K562 (cell line): ENCODE measurements around the gene NQO2. TPM values are rescaled to one million over a fixed set of nuclear protein-coding genes. Genes with fewer than 3 reads are reported as not detected.

Experiments used
- ATF6 ChIP-seq: sonication (generic); formaldehyde crosslinking; IDR thresholded peaks from 2 replicates; pipeline ENCODE4 v1.4.0; 2020; ENCODE audit warnings: mild to moderate bottlenecking, missing genetic modification reagents
- CTCFL ChIP-seq: IDR thresholded peaks from 2 replicates; pipeline ENCODE4 v1.6.1; 2011; ENCODE audit warnings: borderline replicate concordance, low read depth, mild to moderate bottlenecking, moderate library complexity, low read length; ENCODE audit not compliant: insufficient read depth, poor library complexity, severe bottlenecking
- ELF4 ChIP-seq: fragments of 450-650 bp; formaldehyde crosslinking; IDR thresholded peaks from 2 replicates; pipeline ENCODE4 v1.4.0; 2022; ENCODE audit warnings: missing genetic modification characterization
- ELK3 ChIP-seq: fragments of 450-650 bp; formaldehyde crosslinking; IDR thresholded peaks from 2 replicates; pipeline ENCODE4 v1.4.0; 2020; ENCODE audit warnings: mild to moderate bottlenecking
- HDAC8 ChIP-seq: fragments of 450-650 bp; IDR thresholded peaks from 2 replicates; pipeline ENCODE4 v1.6.1; 2016; ENCODE audit warnings: mild to moderate bottlenecking, missing genetic modification characterization, moderate library complexity, missing compliant biosample characterization
- ILF3 ChIP-seq: fragments of 450-650 bp; IDR thresholded peaks from 2 replicates; pipeline ENCODE4 v1.6.1; 2018; ENCODE audit warnings: antibody characterized with exemption, mild to moderate bottlenecking, moderate library complexity, borderline replicate concordance
- IRF9 ChIP-seq: fragments of 450-650 bp; IDR thresholded peaks from 2 replicates; pipeline ENCODE4 v1.6.1; 2016; ENCODE audit warnings: missing biosample characterization, missing genetic modification characterization
- KLF1 ChIP-seq: fragments of 450-650 bp; IDR thresholded peaks from 2 replicates; pipeline ENCODE4 v1.6.1; 2016; ENCODE audit warnings: missing genetic modification characterization, missing compliant biosample characterization
- MXI1 ChIP-seq: IDR thresholded peaks from 2 replicates; pipeline ENCODE4 v1.6.1; 2011; ENCODE audit warnings: low read depth, mild to moderate bottlenecking, improper control_type of control experiment, low read length
- SMAD3 ChIP-seq: fragments of 450-650 bp; formaldehyde crosslinking; conservative IDR thresholded peaks from 2 replicates; pipeline ENCODE4 v1.4.0; 2020; ENCODE audit warnings: mild to moderate bottlenecking
- SMARCA4 ChIP-seq: fragments of 450-650 bp; IDR thresholded peaks from 2 replicates; pipeline ENCODE4 v1.6.1; 2016
- SUPT5H ChIP-seq: fragments of 450-650 bp; IDR thresholded peaks from 2 replicates; pipeline ENCODE4 v1.6.1; 2016
- TAF9B ChIP-seq: fragments of 450-650 bp; IDR thresholded peaks from 2 replicates; pipeline ENCODE4 v1.6.1; 2018; ENCODE audit warnings: mild to moderate bottlenecking; ENCODE audit not compliant: partially characterized antibody
- ZBTB17 ChIP-seq: fragments of 450-650 bp; formaldehyde crosslinking; IDR thresholded peaks from 2 replicates; pipeline ENCODE4 v1.4.0; 2020; ENCODE audit warnings: mild to moderate bottlenecking
- ZC3H4 ChIP-seq: sonication (generic); formaldehyde crosslinking; IDR thresholded peaks from 2 replicates; pipeline ENCODE4 v1.9.0; 2021; ENCODE audit warnings: missing genetic modification reagents, borderline replicate concordance
- ZC3H8 ChIP-seq: fragments of 450-650 bp; IDR thresholded peaks from 2 replicates; pipeline ENCODE4 v1.6.1; 2017
- ZNF134 ChIP-seq: fragments of 250-450 bp; sonication (Bioruptor Pico); conservative IDR thresholded peaks from 2 replicates; pipeline ENCODE4 v1.4.0; 2020
- ZNF253 ChIP-seq: fragments of 250-450 bp; sonication (Bioruptor Pico); conservative IDR thresholded peaks from 2 replicates; pipeline ENCODE4 v1.6.1; 2021; ENCODE audit warnings: mild to moderate bottlenecking
- ZNF354B ChIP-seq: fragments of 250-450 bp; sonication (Bioruptor Pico); IDR thresholded peaks from 2 replicates; pipeline ENCODE4 v1.4.0; 2020
- ZNF512 ChIP-seq: IDR thresholded peaks from 2 replicates; pipeline ENCODE4 v1.6.1; 2016; ENCODE audit warnings: missing genetic modification characterization, missing compliant biosample characterization
- ZNF707 ChIP-seq: fragments of 250-450 bp; sonication (Bioruptor Pico); conservative IDR thresholded peaks from 2 replicates; pipeline ENCODE4 v1.8.0; 2022; ENCODE audit warnings: inconsistent platforms, mild to moderate bottlenecking, moderate library complexity
- polyA plus RNA-seq, 8 experiments: library from polyadenylated mRNA; depleted of rRNA in 4 of 8; stranded (reverse) in 5 of 8; unstranded in 3 of 8; fragments of >200 nt; fragmentation: Nextera tagmentation in 2 of 8; fragmentation: Illumina TruSeq in 1 of 8; extraction: Ambion mirVana in 2 of 8; extraction: Trizol in 1 of 8; gene quantifications; 2 replicates each; pipeline versions ENCODE4 v1.2.1 to v1.2.3, GENCODE V29; 2011 to 2014; ENCODE audit warnings: inconsistent platforms in 1 of 8, missing spikeins in 1 of 8
- total RNA-seq, 7 experiments: library from RNA; depleted of rRNA in 6 of 7; stranded (reverse); fragments of >200 nt in 6 of 7; fragmentation: Illumina TruSeq in 2 of 7; extraction: Trizol in 2 of 7; gene quantifications; 2 replicates each; pipeline versions ENCODE4 v1.2.1 to v1.2.3, GENCODE V29; 2011 to 2021; ENCODE audit warnings: low replicate concordance in 1 of 7

The NQO2 gene
- total and polyA plus RNA-seq, 9 of the 15 experiments (the other 6 are each of a cell fraction or from before 2014, with no cell fraction given): 54.6 to 214 (median 116) TPM

GRCh38 chr6:2989332-2990247 lies 10.1 kb upstream of the NQO2 start (continued):
- no peak for TF ChIP-seq SMAD3 (CRISPR knock-in tag)
- TF ChIP-seq KLF1 (tag): peak; percentile 49; the same call in 1 of the 2 replicates
- no peak for TF ChIP-seq ZNF354B (CRISPR knock-in tag)
- TF ChIP-seq MXI1: peak; percentile 98
- peak; percentile 29; the same call in 1 of the 2 replicates for TF ChIP-seq SMARCA4
- peak; percentile 80 for TF ChIP-seq TAF9B
- no peak for TF ChIP-seq ZNF134 (CRISPR knock-in tag)
- TF ChIP-seq ATF6: no peak
- peak; percentile 83 for TF ChIP-seq ELF4
- TF ChIP-seq SUPT5H: peak; percentile 51
- 0 out of 2 replicates have a peak, but pooled peaks have one; percentile 22 for TF ChIP-seq ZBTB17 (CRISPR knock-in tag)
- TF ChIP-seq ZNF707 (CRISPR knock-in tag): no peak
- TF ChIP-seq ZC3H8: no peak
- no peak for TF ChIP-seq HDAC8
- peak; percentile 58; the same call in 1 of the 2 replicates for TF ChIP-seq ILF3
- TF ChIP-seq ZNF253 (CRISPR knock-in tag): no peak
- no peak for TF ChIP-seq ELK3 (CRISPR knock-in tag)
- no peak for TF ChIP-seq IRF9
- no peak for TF ChIP-seq ZC3H4
- TF ChIP-seq CTCFL: no peak
- TF ChIP-seq ZNF512 (tag): no peak
